ENCODE results near the gene SUSD1. TPM values are rescaled to one million over a fixed set of nuclear protein-coding genes. Genes with fewer than 3 reads are reported as not detected.

SUSD1 gene
- polyA plus RNA-seq, 1 donor (not counting 4 experiments of a cell fraction or from before 2014, with no cell fraction given): 3.6 TPM

DNA sequence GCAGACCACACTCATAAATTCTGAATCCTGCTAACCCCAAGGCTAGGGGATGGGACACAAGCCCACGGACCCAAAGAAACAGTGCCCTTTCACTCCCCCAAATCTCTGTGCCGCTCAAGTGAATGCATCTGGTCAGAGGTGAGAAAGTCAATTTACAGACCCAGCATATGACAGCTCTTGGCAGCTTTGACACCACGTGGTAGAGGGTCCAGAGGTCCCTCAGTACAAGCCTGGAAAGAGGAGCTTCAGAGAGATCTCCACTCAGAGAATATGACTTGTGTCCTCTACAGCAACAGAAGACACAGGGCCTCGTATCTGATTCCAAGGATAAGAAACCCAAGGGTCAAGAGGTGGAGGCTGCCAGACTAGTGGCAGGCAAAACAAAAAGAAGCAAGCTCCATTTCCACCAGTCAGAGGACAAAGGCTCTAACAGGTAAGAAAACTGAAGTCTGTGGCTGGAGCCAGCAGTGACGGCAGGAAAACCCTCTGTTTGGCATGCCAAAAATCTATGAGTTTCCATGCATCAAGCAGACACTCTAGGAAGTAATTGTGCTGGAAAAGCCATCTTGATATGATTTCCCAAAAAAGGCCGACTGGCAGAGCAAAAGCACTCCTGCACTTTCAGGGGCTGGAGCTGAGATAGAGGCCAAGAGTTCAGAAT is 139.8 kb downstream of the SUSD1 start:
- no peaks in the 10 kb centered on the region for H3K36me3 ChIP-seq (ENCODE audit: control insufficient read depth in 2 of 2, extremely low read depth in 1 of 2, insufficient read depth in 2 of 2, low read length in 2 of 2)
- dilution Hi-C loops (cut with MboI; ENCODE audit: extremely low pct_ligation_motif_present, low sequenced_read_pairs): no loop called here
- no peak overlapping the region for H3K9ac ChIP-seq (ENCODE audit: control insufficient read depth, extremely low read depth, insufficient read depth, low read length)
- no peaks in the 10 kb centered on the region for H4K20me1 ChIP-seq (ENCODE audit: control insufficient read depth, extremely low read depth, insufficient read depth, low read length)
- H3K79me2 ChIP-seq (ENCODE audit: control insufficient read depth, insufficient read depth, low read length): no peaks in the 10 kb centered on the region
- no peak overlapping the region for H3K4me3 ChIP-seq (ENCODE audit: control insufficient read depth in 2 of 3, extremely low read depth in 1 of 3, insufficient read depth in 2 of 3, low read depth in 1 of 3, low read length in 3 of 3)
- no peaks in the 10 kb centered on the region for H3K9me3 ChIP-seq (ENCODE audit: control insufficient read depth, low read depth, low read length)
- H3K27ac ChIP-seq (ENCODE audit: control insufficient read depth, insufficient read depth, low read length): no peak overlapping the region
- H3K4me2 ChIP-seq (ENCODE audit: control insufficient read depth, extremely low read depth, insufficient read depth, low read depth, low read length): no peak overlapping the region
- no peaks in the 10 kb centered on the region for H3K9me1 ChIP-seq (ENCODE audit: control insufficient read depth, extremely low read depth, insufficient read depth, low read length)
- peaks cover 15% of the 10 kb centered on the region for H3K4me1 ChIP-seq (ENCODE audit: control insufficient read depth, extremely low read depth, insufficient read depth, low read length)
- FAIRE-seq (no peak), DNase-seq (ENCODE audit: low read depth, low spot score) (no peak)
- H2AFZ ChIP-seq (ENCODE audit: control insufficient read depth, low read length): no peak overlapping the region
- no peaks in the 10 kb centered on the region for H3K27me3 ChIP-seq (ENCODE audit: control insufficient read depth, extremely low read depth, insufficient read depth, low read length)
- TF ChIP-seq, protein P1, sequence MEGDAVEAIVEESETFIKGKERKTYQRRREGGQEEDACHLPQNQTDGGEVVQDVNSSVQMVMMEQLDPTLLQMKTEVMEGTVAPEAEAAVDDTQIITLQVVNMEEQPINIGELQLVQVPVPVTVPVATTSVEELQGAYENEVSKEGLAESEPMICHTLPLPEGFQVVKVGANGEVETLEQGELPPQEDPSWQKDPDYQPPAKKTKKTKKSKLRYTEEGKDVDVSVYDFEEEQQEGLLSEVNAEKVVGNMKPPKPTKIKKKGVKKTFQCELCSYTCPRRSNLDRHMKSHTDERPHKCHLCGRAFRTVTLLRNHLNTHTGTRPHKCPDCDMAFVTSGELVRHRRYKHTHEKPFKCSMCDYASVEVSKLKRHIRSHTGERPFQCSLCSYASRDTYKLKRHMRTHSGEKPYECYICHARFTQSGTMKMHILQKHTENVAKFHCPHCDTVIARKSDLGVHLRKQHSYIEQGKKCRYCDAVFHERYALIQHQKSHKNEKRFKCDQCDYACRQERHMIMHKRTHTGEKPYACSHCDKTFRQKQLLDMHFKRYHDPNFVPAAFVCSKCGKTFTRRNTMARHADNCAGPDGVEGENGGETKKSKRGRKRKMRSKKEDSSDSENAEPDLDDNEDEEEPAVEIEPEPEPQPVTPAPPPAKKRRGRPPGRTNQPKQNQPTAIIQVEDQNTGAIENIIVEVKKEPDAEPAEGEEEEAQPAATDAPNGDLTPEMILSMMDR (optimal IDR thresholded peaks at IDR 0.05 in 1 of 3, IDR thresholded peaks at IDR 0.05 in 1 of 3, conservative IDR thresholded peaks at IDR 0.05 in 1 of 3; ENCODE audit: extremely low read depth in 1 of 3, insufficient read depth in 2 of 3, low read length in 3 of 3): no peak
- no peak for TF ChIP-seq EZH2 (IDR thresholded peaks at IDR 0.05; ENCODE audit: low read length)

DNA sequence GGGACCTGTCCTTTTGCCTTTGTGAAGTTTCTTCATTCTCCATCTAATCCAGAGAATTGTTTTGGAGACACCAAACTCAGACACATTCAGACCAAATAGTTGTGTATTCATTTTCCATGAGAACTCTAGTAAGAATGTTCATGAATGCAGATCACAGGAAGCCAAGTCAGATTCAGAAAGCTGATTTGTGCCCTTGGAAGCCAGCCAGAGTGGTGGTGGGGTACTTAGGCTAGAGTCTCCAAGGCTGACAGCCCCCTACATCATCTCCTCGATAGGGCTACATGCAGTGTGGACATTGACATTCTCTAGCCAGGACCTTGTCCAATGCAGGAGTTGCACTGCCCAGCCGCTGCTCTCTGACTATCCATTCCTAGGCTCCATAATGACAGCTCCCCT is 140.9 kb downstream of the SUSD1 start:
- no peak for TF ChIP-seq EZH2 (IDR thresholded peaks at IDR 0.05; ENCODE audit: low read length)
- TF ChIP-seq, protein P1 (optimal IDR thresholded peaks at IDR 0.05 in 1 of 3, IDR thresholded peaks at IDR 0.05 in 1 of 3, conservative IDR thresholded peaks at IDR 0.05 in 1 of 3; ENCODE audit: extremely low read depth in 1 of 3, insufficient read depth in 2 of 3, low read length in 3 of 3): no peak
- dilution Hi-C loops (cut with MboI; ENCODE audit: extremely low pct_ligation_motif_present, low sequenced_read_pairs): no loop called here
- no peak for FAIRE-seq

More for the DNA sequence above, 140.9 kb downstream of the SUSD1 start:
- Histone ChIP-seq H3K9ac (ENCODE audit: control insufficient read depth, extremely low read depth, insufficient read depth, low read length) (no peak overlapping the region), H3K36me3 (ENCODE audit: control insufficient read depth in 2 of 2, extremely low read depth in 1 of 2, insufficient read depth in 2 of 2, low read length in 2 of 2) (no peaks in the 10 kb centered on the region), H3K4me3 (ENCODE audit: control insufficient read depth in 2 of 3, extremely low read depth in 1 of 3, insufficient read depth in 2 of 3, low read depth in 1 of 3, low read length in 3 of 3) (no peak overlapping the region), H2AFZ (ENCODE audit: control insufficient read depth, low read length) (no peak overlapping the region), H4K20me1 (ENCODE audit: control insufficient read depth, extremely low read depth, insufficient read depth, low read length) (no peaks in the 10 kb centered on the region), H3K9me1 (ENCODE audit: control insufficient read depth, extremely low read depth, insufficient read depth, low read length) (no peaks in the 10 kb centered on the region), H3K27ac (ENCODE audit: control insufficient read depth, insufficient read depth, low read length) (no peak overlapping the region), H3K4me1 (ENCODE audit: control insufficient read depth, extremely low read depth, insufficient read depth, low read length) (peaks cover 17% of the 10 kb centered on the region), H3K27me3 (ENCODE audit: control insufficient read depth, extremely low read depth, insufficient read depth, low read length) (no peaks in the 10 kb centered on the region), H3K9me3 (ENCODE audit: control insufficient read depth, low read depth, low read length) (no peaks in the 10 kb centered on the region), H3K4me2 (ENCODE audit: control insufficient read depth, extremely low read depth, insufficient read depth, low read depth, low read length) (no peak overlapping the region), H3K79me2 (ENCODE audit: control insufficient read depth, insufficient read depth, low read length) (no peaks in the 10 kb centered on the region)
- no peak for DNase-seq (ENCODE audit: low read depth, low spot score)

Data from keratinocyte (primary cell).